HepG2 (cell line): Measurements from ENCODE around the gene KIF1B. TPM values are rescaled to one million over a fixed set of nuclear protein-coding genes. Genes with fewer than 3 reads are reported as not detected.

ENCODE experiments used
- DNMT3B ChIP-seq: conservative IDR thresholded peaks from 2 replicates; pipeline ENCODE4 v1.6.1; 2016; ENCODE audit warnings: missing biosample characterization, control low read depth
- DR1 ChIP-seq: sonication (generic); formaldehyde crosslinking; IDR thresholded peaks from 2 replicates; pipeline ENCODE4 v1.8.0; 2021; ENCODE audit warnings: mild to moderate bottlenecking, missing genetic modification reagents, inconsistent platforms
- HOXA7 ChIP-seq: sonication (generic); formaldehyde crosslinking; IDR thresholded peaks from 2 replicates; pipeline ENCODE4 v1.8.1; 2022; ENCODE audit warnings: mild to moderate bottlenecking, missing genetic modification reagents, moderate library complexity
- NR3C1 ChIP-seq: sonication (generic); formaldehyde crosslinking; IDR thresholded peaks from 2 replicates; pipeline ENCODE4 v1.4.0; 2020; ENCODE audit warnings: missing genetic modification reagents
- PAWR ChIP-seq: sonication (generic); formaldehyde crosslinking; IDR thresholded peaks from 2 replicates; pipeline ENCODE4 v1.4.0; 2020; ENCODE audit warnings: missing genetic modification reagents, mild to moderate bottlenecking, borderline replicate concordance
- RBM22 ChIP-seq: fragments of 200-400 bp; formaldehyde crosslinking; optimal IDR thresholded peaks from 2 replicates; pipeline ENCODE3; 2017; ENCODE audit warnings: mild to moderate bottlenecking, low read length, moderate library complexity
- SMAD3 ChIP-seq: sonication (generic); formaldehyde crosslinking; IDR thresholded peaks from 2 replicates; pipeline ENCODE4 v1.4.0; 2020; ENCODE audit warnings: missing genetic modification reagents
- ZBTB10 ChIP-seq: sonication (generic); formaldehyde crosslinking; IDR thresholded peaks from 2 replicates; pipeline ENCODE4 v1.4.0; 2020; ENCODE audit warnings: missing genetic modification reagents, borderline replicate concordance
- ZBTB3 ChIP-seq: sonication (generic); formaldehyde crosslinking; IDR thresholded peaks from 2 replicates; pipeline ENCODE4 v1.4.0; 2020; ENCODE audit warnings: low read depth, mild to moderate bottlenecking, moderate library complexity, missing genetic modification reagents, borderline replicate concordance
- ZNF24 ChIP-seq: fragments of 450-650 bp; IDR thresholded peaks from 2 replicates; pipeline ENCODE4 v1.6.1; 2017; ENCODE audit warnings: antibody characterized with exemption, mild to moderate bottlenecking
- ZNF441 ChIP-seq: sonication (generic); formaldehyde crosslinking; IDR thresholded peaks from 2 replicates; pipeline ENCODE4 v1.7.0; 2021; ENCODE audit warnings: missing genetic modification reagents, borderline replicate concordance
- ZNF451 ChIP-seq: sonication (generic); formaldehyde crosslinking; IDR thresholded peaks from 2 replicates; pipeline ENCODE4 v1.5.0; 2020; ENCODE audit warnings: mild to moderate bottlenecking, missing genetic modification reagents
- ZNF678 ChIP-seq: sonication (generic); formaldehyde crosslinking; IDR thresholded peaks from 2 replicates; pipeline ENCODE4 v1.4.0; 2020; ENCODE audit warnings: mild to moderate bottlenecking, missing genetic modification reagents
- ZNF709 ChIP-seq: sonication (generic); formaldehyde crosslinking; IDR thresholded peaks from 2 replicates; pipeline ENCODE4 v1.5.0; 2020; ENCODE audit warnings: mild to moderate bottlenecking, missing genetic modification reagents
- ZNF83 ChIP-seq: sonication (generic); formaldehyde crosslinking; IDR thresholded peaks from 2 replicates; pipeline ENCODE4 v1.4.0; 2020; ENCODE audit warnings: missing genetic modification reagents, mild to moderate bottlenecking, borderline replicate concordance
- ZSCAN12 ChIP-seq: sonication (generic); formaldehyde crosslinking; IDR thresholded peaks from 2 replicates; pipeline ENCODE4 v1.9.0; 2021; ENCODE audit warnings: mild to moderate bottlenecking, missing genetic modification reagents
- polyA plus RNA-seq, 8 experiments: library from polyadenylated mRNA; depleted of rRNA in 3 of 8; stranded (reverse) in 7 of 8; unstranded in 1 of 8; fragments of >200 nt; fragmentation: Illumina TruSeq in 4 of 8; extraction: Trizol in 4 of 8; gene quantifications; 2 replicates each; pipeline versions ENCODE4 v1.2.1 to v1.2.3, GENCODE V29; 2011 to 2016; ENCODE audit warnings: low read depth in 4 of 8, missing spikeins in 1 of 8, mixed read lengths in 1 of 8; ENCODE audit not compliant: insufficient read depth in 1 of 8
- total RNA-seq, 5 experiments: library from RNA; depleted of rRNA; stranded (reverse); fragments of >200 nt; fragmentation: Illumina TruSeq; extraction: Trizol; gene quantifications; 2 replicates each; pipeline ENCODE4 v1.2.3, GENCODE V29; 2016; ENCODE audit warnings: low read depth in 1 of 5
- TF ChIP-seq, protein P1 (sequence below): IDR thresholded peaks from 2 replicates; pipeline ENCODE4 v1.6.1; 2016; ENCODE audit warnings: low read depth, missing genetic modification reagents, missing compliant biosample characterization
- TF ChIP-seq, protein P2 (sequence below): sonication (generic); formaldehyde crosslinking; IDR thresholded peaks from 2 replicates; pipeline ENCODE4 v1.5.1; 2020; ENCODE audit warnings: missing genetic modification reagents, mild to moderate bottlenecking, borderline replicate concordance

Gene KIF1B
- total and polyA plus RNA-seq, 2 of the 13 experiments (the other 11 are each of a cell fraction or from before 2014, with no cell fraction given), result 26.7 to 32.5 TPM

DNA sequence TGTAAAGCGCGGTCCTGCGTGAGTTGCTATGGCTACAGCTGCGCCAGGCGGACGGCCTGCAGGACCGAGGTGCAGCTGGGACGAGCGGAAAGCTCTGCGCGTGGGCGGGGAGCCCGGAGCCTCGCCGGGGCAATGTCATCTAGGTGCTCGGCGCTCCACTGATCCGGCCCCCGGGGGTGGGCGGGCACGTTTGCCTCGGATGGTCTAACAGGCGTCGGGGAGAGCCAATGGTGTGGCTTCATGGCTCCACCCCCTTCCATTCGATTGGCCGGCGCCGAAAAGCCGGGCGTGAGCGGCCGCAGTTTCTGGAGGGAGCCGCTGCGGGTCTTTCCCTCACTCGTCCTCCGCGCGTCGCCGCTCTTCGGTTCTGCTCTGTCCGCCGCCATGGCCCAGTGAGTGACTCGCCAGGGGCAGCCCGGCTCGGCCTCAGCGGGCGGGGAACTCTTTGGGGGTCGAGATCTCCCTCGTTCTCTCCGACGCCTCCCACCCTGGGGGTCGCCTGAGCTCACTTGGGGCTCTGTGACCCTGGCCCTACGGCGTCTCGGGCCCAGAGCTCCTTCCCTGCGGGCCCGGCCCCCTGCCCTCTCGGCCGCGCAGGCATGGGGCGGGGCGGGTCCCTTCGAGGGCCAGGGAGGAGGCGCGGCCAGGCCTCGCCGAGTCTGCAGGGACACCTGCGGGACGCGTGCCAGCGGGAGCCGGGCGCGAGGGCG is 188.5 kb downstream of the KIF1B start, which contains the start of gene PGD (continued):
- TF ChIP-seq NR3C1 (CRISPR knock-in tag) (no peak), RBM22 (peak; percentile 96), ZNF678 (CRISPR knock-in tag) (peak; percentile 20; the same call in 1 of the 2 replicates), ZNF24 (no peak), PAWR (CRISPR knock-in tag) (peak; percentile 97; the same call in 1 of the 2 replicates), ZNF441 (CRISPR knock-in tag) (peak; percentile 92), ZSCAN12 (CRISPR knock-in tag) (peak; percentile 37; the same call in 1 of the 2 replicates), DR1 (CRISPR knock-in tag) (no peak; the same call in 1 of the 2 replicates), DNMT3B (CRISPR knock-in tag) (0 out of 2 replicates have a peak, but pooled peaks have one; percentile 11), ZBTB10 (CRISPR knock-in tag) (peak; percentile 80; the same call in 1 of the 2 replicates), ZNF83 (no peak), HOXA7 (CRISPR knock-in tag) (no peak), ZNF451 (peak; percentile 90), ZNF709 (peak; percentile 93), SMAD3 (CRISPR knock-in tag) (peak; percentile 43; the same call in 1 of the 2 replicates), ZBTB3 (peak; percentile 91)
- TF ChIP-seq, protein P1, sequence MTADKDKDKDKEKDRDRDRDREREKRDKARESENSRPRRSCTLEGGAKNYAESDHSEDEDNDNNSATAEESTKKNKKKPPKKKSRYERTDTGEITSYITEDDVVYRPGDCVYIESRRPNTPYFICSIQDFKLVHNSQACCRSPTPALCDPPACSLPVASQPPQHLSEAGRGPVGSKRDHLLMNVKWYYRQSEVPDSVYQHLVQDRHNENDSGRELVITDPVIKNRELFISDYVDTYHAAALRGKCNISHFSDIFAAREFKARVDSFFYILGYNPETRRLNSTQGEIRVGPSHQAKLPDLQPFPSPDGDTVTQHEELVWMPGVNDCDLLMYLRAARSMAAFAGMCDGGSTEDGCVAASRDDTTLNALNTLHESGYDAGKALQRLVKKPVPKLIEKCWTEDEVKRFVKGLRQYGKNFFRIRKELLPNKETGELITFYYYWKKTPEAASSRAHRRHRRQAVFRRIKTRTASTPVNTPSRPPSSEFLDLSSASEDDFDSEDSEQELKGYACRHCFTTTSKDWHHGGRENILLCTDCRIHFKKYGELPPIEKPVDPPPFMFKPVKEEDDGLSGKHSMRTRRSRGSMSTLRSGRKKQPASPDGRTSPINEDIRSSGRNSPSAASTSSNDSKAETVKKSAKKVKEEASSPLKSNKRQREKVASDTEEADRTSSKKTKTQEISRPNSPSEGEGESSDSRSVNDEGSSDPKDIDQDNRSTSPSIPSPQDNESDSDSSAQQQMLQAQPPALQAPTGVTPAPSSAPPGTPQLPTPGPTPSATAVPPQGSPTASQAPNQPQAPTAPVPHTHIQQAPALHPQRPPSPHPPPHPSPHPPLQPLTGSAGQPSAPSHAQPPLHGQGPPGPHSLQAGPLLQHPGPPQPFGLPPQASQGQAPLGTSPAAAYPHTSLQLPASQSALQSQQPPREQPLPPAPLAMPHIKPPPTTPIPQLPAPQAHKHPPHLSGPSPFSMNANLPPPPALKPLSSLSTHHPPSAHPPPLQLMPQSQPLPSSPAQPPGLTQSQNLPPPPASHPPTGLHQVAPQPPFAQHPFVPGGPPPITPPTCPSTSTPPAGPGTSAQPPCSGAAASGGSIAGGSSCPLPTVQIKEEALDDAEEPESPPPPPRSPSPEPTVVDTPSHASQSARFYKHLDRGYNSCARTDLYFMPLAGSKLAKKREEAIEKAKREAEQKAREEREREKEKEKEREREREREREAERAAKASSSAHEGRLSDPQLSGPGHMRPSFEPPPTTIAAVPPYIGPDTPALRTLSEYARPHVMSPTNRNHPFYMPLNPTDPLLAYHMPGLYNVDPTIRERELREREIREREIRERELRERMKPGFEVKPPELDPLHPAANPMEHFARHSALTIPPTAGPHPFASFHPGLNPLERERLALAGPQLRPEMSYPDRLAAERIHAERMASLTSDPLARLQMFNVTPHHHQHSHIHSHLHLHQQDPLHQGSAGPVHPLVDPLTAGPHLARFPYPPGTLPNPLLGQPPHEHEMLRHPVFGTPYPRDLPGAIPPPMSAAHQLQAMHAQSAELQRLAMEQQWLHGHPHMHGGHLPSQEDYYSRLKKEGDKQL (CRISPR knock-in tag), result peak; percentile 31; the same call in 1 of the 2 replicates
- TF ChIP-seq, protein P2, sequence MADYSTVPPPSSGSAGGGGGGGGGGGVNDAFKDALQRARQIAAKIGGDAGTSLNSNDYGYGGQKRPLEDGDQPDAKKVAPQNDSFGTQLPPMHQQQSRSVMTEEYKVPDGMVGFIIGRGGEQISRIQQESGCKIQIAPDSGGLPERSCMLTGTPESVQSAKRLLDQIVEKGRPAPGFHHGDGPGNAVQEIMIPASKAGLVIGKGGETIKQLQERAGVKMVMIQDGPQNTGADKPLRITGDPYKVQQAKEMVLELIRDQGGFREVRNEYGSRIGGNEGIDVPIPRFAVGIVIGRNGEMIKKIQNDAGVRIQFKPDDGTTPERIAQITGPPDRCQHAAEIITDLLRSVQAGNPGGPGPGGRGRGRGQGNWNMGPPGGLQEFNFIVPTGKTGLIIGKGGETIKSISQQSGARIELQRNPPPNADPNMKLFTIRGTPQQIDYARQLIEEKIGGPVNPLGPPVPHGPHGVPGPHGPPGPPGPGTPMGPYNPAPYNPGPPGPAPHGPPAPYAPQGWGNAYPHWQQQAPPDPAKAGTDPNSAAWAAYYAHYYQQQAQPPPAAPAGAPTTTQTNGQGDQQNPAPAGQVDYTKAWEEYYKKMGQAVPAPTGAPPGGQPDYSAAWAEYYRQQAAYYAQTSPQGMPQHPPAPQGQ, result 0 out of 2 replicates have a peak, but pooled peaks have one; percentile 45
